ENCODE data around the gene IGF2BP2.
"Not testable (repeated sequence)": the region's sequence is repeated elsewhere in the genome, so short reads cannot be mapped to it uniquely, and the experiment has no call there.

Gene IGF2BP2

GRCh38 chr3:185825006-185825638 lies at the start of gene IGF2BP2:
Gene IGF2BP2 (minus strand): TSS chr3:185825042. CDS start chr3:185824960, 82 bp downstream.
- peak in 1 of 2 experiments; percentile 33 for DNase-seq (ENCODE audit: low read depth in 2 of 2)

- no peak for DNase-seq (ENCODE audit: low read depth in 2 of 2)
Measured at GRCh38 chr3:185874119-185874518, 49.3 kb upstream of the IGF2BP2 start.

GRCh38 chr3:185867650-185868049 lies 42.8 kb upstream of the IGF2BP2 start:
- DNase-seq (ENCODE audit: low read depth in 2 of 2), result no peak

- DNase-seq (ENCODE audit: low read depth in 2 of 2), result no peak
Measured at GRCh38 chr3:185866995-185867394, 42.2 kb upstream of the IGF2BP2 start.

DNA sequence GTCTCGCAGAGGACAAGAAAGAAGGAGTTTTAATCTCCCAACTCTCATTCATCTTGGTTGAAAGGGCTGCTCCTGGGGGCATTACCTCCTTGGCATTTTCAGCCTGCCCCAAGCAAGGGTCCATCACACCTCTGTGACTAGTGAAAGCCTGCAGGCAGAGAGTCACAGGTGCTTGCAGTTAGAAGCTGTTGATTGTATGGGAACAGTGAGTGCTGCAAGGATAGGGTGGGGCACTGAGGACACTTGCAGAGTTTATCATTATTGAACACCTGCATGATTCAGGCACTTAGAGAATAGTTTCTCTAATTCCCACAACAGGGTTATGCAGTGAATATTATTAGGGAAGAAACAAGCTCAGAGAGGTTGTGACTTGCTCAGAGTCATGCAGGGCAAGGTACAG lies 41.7 kb upstream of the IGF2BP2 start:
- no peak for DNase-seq (ENCODE audit: low read depth in 2 of 2)

GRCh38 chr3:185865247-185865646 lies 40.4 kb upstream of the IGF2BP2 start:
- DNase-seq (ENCODE audit: low read depth in 2 of 2), result no peak

GRCh38 chr3:185864767-185865166 lies 39.9 kb upstream of the IGF2BP2 start:
- DNase-seq (ENCODE audit: low read depth in 2 of 2), result no peak

GRCh38 chr3:185862920-185863319 lies 38.1 kb upstream of the IGF2BP2 start:
- DNase-seq (ENCODE audit: low read depth in 2 of 2), result no peak

GRCh38 chr3:185859294-185859972 lies 34.6 kb upstream of the IGF2BP2 start:
- no peak for DNase-seq (ENCODE audit: low read depth in 2 of 2)

- no peak for DNase-seq (ENCODE audit: low read depth in 2 of 2)
Measured at GRCh38 chr3:185858502-185859225, 33.8 kb upstream of the IGF2BP2 start.

GRCh38 chr3:185857208-185857607 lies 32.4 kb upstream of the IGF2BP2 start:
- no peak for DNase-seq (ENCODE audit: low read depth in 2 of 2)

DNA sequence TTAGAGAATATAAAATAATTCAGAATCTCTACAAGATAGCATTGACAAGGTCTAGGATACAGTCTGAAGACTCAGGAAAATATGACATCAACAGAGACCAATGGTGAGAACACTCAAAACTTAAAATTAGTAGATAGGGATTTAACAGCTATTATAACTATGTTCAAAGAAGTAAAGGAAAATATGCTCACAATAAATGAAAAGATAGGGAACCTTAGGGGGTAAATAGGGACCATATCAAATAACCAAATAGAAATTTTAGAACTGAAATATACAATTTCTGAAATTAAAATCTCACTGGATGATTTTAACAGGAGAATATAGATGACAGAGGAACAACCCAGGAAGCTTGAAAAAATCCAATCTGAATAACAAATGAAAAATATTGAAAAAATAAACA lies 31.8 kb upstream of the IGF2BP2 start:
- DNase-seq (ENCODE audit: low read depth in 2 of 2), result no peak

- not testable (repeated sequence) for DNase-seq (ENCODE audit: low read depth in 2 of 2)
Measured at GRCh38 chr3:185853771-185854170, 28.9 kb upstream of the IGF2BP2 start.

GRCh38 chr3:185852635-185853034 lies 27.8 kb upstream of the IGF2BP2 start:
- DNase-seq (ENCODE audit: low read depth in 2 of 2), result no peak

GRCh38 chr3:185851959-185852358 lies 27.1 kb upstream of the IGF2BP2 start:
- DNase-seq (ENCODE audit: low read depth in 2 of 2), result no peak

DNA sequence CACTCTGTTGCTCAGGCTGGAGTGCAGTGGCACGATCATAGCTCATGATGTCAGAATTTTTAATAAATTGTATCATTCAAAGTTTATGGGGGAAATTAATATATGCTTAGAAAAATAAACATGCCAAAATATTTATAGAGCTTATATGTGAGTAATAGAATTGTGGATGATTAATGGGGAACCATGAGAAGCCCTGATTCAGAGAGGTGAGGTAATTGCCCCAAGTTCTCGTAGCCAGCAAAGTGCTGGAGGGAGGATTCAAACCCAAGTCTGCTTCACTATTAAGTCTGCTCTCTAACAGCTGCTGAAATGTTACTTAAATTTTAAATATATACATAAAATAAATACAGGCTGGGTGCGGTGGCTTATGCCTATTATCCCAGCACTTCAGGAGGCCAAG lies 26.2 kb upstream of the IGF2BP2 start:
- no peak for DNase-seq (ENCODE audit: low read depth in 2 of 2)

DNA sequence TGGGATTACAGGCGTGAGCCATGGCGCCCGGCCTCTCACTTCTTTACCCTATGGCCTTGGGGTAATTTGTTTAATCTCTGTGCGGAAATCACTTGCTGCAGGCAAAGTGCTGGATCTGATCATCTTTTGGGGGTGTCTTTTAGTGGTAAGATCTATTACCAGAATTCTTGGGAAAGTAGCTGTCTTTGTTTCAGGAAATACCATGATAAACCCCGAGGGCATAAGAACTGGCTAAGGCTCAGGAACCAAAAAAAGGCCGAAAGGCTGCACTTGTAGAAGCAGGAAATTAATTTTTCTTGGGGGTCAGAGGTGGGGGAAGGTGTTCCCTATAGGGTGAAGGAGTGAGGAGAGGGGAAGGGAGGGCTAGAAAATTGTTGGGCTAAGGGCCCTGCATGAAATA lies 22.7 kb upstream of the IGF2BP2 start:
- DNase-seq (ENCODE audit: low read depth in 2 of 2), result no peak

- DNase-seq (ENCODE audit: low read depth in 2 of 2), result no peak
Measured at GRCh38 chr3:185846037-185846436, 21.2 kb upstream of the IGF2BP2 start.

GRCh38 chr3:185844051-185844450 lies 19.2 kb upstream of the IGF2BP2 start:
- no peak for DNase-seq (ENCODE audit: low read depth in 2 of 2)

DNA sequence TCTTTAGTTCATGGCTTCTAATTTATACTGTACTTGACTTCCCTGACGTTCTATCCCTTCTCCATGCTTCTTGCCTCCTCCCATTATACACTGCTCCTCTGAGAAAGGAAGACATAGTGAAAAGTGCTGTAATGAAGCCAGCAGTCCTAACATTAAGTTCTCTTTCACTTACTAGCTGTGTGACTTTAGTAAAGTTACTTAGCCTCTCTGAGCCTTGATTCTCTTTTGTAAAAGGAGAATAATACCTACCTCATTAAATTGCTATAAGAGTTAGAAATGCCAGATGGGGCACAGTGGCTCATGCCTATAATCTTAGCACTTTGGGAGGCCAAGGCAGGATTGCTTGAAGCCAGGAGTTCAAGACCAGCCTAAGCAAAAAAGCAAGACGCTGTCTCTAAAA lies 18.8 kb upstream of the IGF2BP2 start:
- no peak for DNase-seq (ENCODE audit: low read depth in 2 of 2)

DNA sequence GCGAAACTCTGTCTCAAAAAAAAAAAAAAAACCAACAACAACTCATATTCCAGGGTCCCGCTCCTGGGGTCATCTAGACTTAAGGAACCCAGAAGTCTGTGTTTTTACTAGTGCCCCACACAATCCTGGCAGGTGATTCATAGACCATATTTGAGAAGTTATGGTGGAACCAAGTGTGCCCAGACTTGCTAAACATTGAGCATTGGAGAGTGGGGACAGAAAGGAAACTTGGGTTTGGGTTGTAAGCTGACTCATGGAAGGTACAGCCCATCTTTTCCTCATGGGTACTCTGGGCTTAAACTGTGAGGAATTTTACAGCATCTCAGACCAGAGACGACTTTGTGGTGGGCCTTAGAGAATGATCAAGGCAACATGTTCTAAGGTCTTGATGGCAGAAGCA lies 18.3 kb upstream of the IGF2BP2 start:
- DNase-seq (ENCODE audit: low read depth in 2 of 2), result no peak

DNA sequence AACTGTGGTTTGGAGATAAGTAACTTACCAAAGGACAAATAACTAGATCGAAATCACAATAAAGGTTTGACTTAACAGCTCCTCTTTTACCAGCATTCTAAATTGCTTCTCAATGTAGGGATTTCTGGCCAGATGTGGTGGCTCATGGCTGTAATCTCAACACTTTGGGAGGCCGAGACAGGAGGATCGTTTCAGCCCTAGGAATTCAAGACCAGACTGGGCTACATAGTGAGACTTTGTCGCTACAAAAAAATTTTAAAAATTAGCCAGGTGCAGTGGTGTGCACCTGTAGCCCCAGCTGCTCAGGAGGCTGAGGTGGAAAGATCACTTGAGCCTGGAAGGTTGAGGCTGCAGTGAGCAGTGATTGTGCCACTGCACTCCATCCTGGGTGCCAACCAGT lies 17.4 kb upstream of the IGF2BP2 start:
- DNase-seq (ENCODE audit: low read depth in 2 of 2), result no peak

- not testable (repeated sequence) for DNase-seq (ENCODE audit: low read depth in 2 of 2)
Measured at GRCh38 chr3:185838417-185838989, 13.7 kb upstream of the IGF2BP2 start.

All from stimulated activated CD4-positive, alpha-beta T cell treated with anti-CD3 and anti-CD28 coated beads, Interleukin-12 subunit alpha, Interleukin-12 subunit beta, amount 100 ng/mL, for 24 hours (primary cell).